Erythroblast (primary cell): ENCODE data around the gene TBXA2R.

Experiments
- GATA1 ChIP-seq: IDR thresholded peaks from 2 replicates; pipeline ENCODE4 v1.6.1; 2011; ENCODE audit warnings: low read depth, mild to moderate bottlenecking, control low read depth, low read length, moderate library complexity
- POLR2A ChIP-seq: IDR thresholded peaks from 2 replicates; pipeline ENCODE4 v1.6.1; 2011; ENCODE audit warnings: mild to moderate bottlenecking, low read length

GRCh38 chr19:3607303-3608078 is 816 bp upstream of the TBXA2R start:
- no peak for TF ChIP-seq POLR2A
- TF ChIP-seq GATA1, result no peak
